ENCODE results near the gene PPEF2.

GRCh38 chr4:75821966-75822365 lies 80.3 kb downstream of the PPEF2 start:
- no peak for TF ChIP-seq POLR2A (IDR thresholded peaks at IDR 0.05; ENCODE audit: low read length)
- TF ChIP-seq GATA1 (IDR thresholded peaks at IDR 0.05; ENCODE audit: low read depth, low read length), result no peak
